Nephron progenitor cell (in vitro differentiated cells): ENCODE measurements around the gene HNRNPDL.
A peak's percentile ranks its signal among the peaks of the same experiment; 100 is the strongest.

Experiments
- DNase-seq: peaks from one replicate; pipeline ENCODE4 v3.0.0; 2021
- H3K27ac Mint-ChIP-seq: 2 replicates; pipeline ENCODE4 v1.8.0; 2021; ENCODE audit warnings: mild to moderate bottlenecking, moderate library complexity, mixed read lengths
- H3K27me3 Mint-ChIP-seq: 2 replicates; pipeline ENCODE4 v1.8.0; 2021; ENCODE audit warnings: mild to moderate bottlenecking, low read depth, mixed read lengths; ENCODE audit not compliant: poor library complexity
- H3K36me3 Mint-ChIP-seq: 2 replicates; pipeline ENCODE4 v1.8.0; 2021; ENCODE audit warnings: low read depth, mixed read lengths
- H3K4me1 Mint-ChIP-seq: 2 replicates; pipeline ENCODE4 v1.8.0; 2021; ENCODE audit warnings: mixed read lengths
- H3K4me3 Mint-ChIP-seq: 2 replicates; pipeline ENCODE4 v1.8.0; 2021; ENCODE audit warnings: mild to moderate bottlenecking, moderate library complexity, mixed read lengths
- H3K9me3 Mint-ChIP-seq: 2 replicates; pipeline ENCODE4 v1.8.0; 2021; ENCODE audit warnings: mild to moderate bottlenecking, moderate library complexity, mixed read lengths
- TF ChIP-seq, protein P1 (sequence below): fragments of 200-600 bp; sonication (generic); IDR thresholded peaks from 2 replicates; pipeline ENCODE4 v1.5.0; 2021; ENCODE audit warnings: antibody characterized with exemption

HNRNPDL gene

GRCh38 chr4:82430964-82431745, 893 bp upstream of the HNRNPDL start:
- Mint-ChIP-seq H3K4me3 (peak overlapping the region; percentile 100), H3K4me1 (peaks cover 59% of the 10 kb centered on the region), H3K9me3 (no peaks in the 10 kb centered on the region), H3K27me3 (peaks cover 3% of the 10 kb centered on the region), H3K27ac (peak overlapping the region; percentile 97), H3K36me3 (peaks cover 64% of the 10 kb centered on the region)
- DNase-seq: no peak
- TF ChIP-seq, protein P1, sequence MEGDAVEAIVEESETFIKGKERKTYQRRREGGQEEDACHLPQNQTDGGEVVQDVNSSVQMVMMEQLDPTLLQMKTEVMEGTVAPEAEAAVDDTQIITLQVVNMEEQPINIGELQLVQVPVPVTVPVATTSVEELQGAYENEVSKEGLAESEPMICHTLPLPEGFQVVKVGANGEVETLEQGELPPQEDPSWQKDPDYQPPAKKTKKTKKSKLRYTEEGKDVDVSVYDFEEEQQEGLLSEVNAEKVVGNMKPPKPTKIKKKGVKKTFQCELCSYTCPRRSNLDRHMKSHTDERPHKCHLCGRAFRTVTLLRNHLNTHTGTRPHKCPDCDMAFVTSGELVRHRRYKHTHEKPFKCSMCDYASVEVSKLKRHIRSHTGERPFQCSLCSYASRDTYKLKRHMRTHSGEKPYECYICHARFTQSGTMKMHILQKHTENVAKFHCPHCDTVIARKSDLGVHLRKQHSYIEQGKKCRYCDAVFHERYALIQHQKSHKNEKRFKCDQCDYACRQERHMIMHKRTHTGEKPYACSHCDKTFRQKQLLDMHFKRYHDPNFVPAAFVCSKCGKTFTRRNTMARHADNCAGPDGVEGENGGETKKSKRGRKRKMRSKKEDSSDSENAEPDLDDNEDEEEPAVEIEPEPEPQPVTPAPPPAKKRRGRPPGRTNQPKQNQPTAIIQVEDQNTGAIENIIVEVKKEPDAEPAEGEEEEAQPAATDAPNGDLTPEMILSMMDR: no peak

GRCh38 chr4:82429728-82430192, 502 bp downstream of the HNRNPDL start:
- Mint-ChIP-seq H3K4me1 (peaks cover 69% of the 10 kb centered on the region), H3K27me3 (peaks cover 3% of the 10 kb centered on the region), H3K4me3 (peak overlapping the region; percentile 100), H3K27ac (peak overlapping the region; percentile 100), H3K9me3 (no peaks in the 10 kb centered on the region), H3K36me3 (peaks cover 64% of the 10 kb centered on the region)
- TF ChIP-seq, protein P1: no peak
- no peak for DNase-seq

- Mint-ChIP-seq H3K9me3 (no peaks in the 10 kb centered on the region), H3K27ac (peak overlapping the region; percentile 100), H3K27me3 (peaks cover 3% of the 10 kb centered on the region), H3K4me1 (peaks cover 68% of the 10 kb centered on the region), H3K36me3 (peaks cover 64% of the 10 kb centered on the region), H3K4me3 (peak overlapping the region; percentile 100)
- TF ChIP-seq, protein P1: peak; percentile 96
- DNase-seq: peak; percentile 97
Measured at GRCh38 chr4:82428969-82429727, 1.1 kb downstream of the HNRNPDL start.

DNA sequence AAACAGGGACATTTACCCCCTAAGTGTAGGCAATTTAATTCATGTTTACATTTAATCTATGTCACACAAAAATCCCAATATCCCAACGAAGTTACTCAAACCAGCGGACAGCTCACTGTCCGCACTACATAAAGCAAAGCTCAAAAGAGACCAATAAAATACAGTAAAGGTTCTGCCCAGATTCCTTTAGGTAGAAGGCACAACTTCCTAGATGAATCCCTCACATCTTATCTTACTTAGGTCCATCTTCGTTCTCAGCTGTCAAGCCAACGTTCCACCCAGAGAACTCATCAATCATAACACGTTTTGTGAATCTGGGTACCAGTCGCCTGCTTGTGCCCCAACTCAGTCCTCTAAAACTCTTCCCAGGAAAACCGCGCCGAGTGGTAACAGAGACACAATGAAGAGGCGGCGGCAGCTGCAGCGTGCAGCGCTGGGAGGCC, 1.7 kb downstream of the HNRNPDL start:
- peak overlapping the region; percentile 79 for H3K27ac Mint-ChIP-seq
- H3K4me1 Mint-ChIP-seq: peaks cover 62% of the 10 kb centered on the region
- H3K4me3 Mint-ChIP-seq: peak overlapping the region; percentile 100
- no peak for DNase-seq
- TF ChIP-seq, protein P1: no peak
- peaks cover 3% of the 10 kb centered on the region for H3K27me3 Mint-ChIP-seq
- no peaks in the 10 kb centered on the region for H3K9me3 Mint-ChIP-seq
- peaks cover 64% of the 10 kb centered on the region for H3K36me3 Mint-ChIP-seq

- DNase-seq: no peak
- H3K4me1 Mint-ChIP-seq: peaks cover 36% of the 10 kb centered on the region
- TF ChIP-seq, protein P1: no peak
- no peak overlapping the region for H3K4me3 Mint-ChIP-seq
- no peaks in the 10 kb centered on the region for H3K9me3 Mint-ChIP-seq
- H3K27ac Mint-ChIP-seq: peak overlapping the region; percentile 45
- peaks cover 3% of the 10 kb centered on the region for H3K27me3 Mint-ChIP-seq
- H3K36me3 Mint-ChIP-seq: peaks cover 64% of the 10 kb centered on the region
Measured at GRCh38 chr4:82425478-82425877, 4.8 kb downstream of the HNRNPDL start.
